Mucosa of descending colon (tissue), 3 donors: ENCODE data around the gene GCSAM. TPM values are rescaled to one million over a fixed set of nuclear protein-coding genes. Genes with fewer than 3 reads are reported as not detected.
"Not testable (repeated sequence)": the region's sequence is repeated elsewhere in the genome, so short reads cannot be mapped to it uniquely, and the experiment has no call there.

Experiments used
- ATAC-seq: fragments of 200-7000 bp; cut with Tn5 transposase; one replicate; pipeline ENCODE4 v1.9.1; 2020; ENCODE audit warnings: mild to moderate bottlenecking, moderate library complexity
- DNase-seq, 3 donors: peaks; one replicate each; pipeline ENCODE4 v3.0.0-alpha.2; 2020
- H3K36me3 ChIP-seq: fragments of 200-600 bp; one replicate; pipeline ENCODE4 v1.8.0; 2021; ENCODE audit warnings: low read depth, mild to moderate bottlenecking
- H3K4me1 ChIP-seq: fragments of 200-600 bp; one replicate; pipeline ENCODE4 v1.8.0; 2021; ENCODE audit warnings: low read depth, mild to moderate bottlenecking
- H3K4me3 ChIP-seq: fragments of 200-600 bp; one replicate; pipeline ENCODE4 v1.8.0; 2021; ENCODE audit warnings: mild to moderate bottlenecking
- H3K9me3 ChIP-seq: fragments of 200-600 bp; one replicate; pipeline ENCODE4 v1.8.0; 2021; ENCODE audit warnings: mild to moderate bottlenecking
- intact Hi-C, 2 donors: fragments of 100-400 bp; cut with DNase I in 1 of 2; cut with micrococcal nuclease in 1 of 2; formaldehyde crosslinking; loops; one replicate each; pipeline versions ENCODE4 v1.11.0 to v1.11.1; 2022; cut with DNase I, micrococcal nuclease
- microRNA-seq: library from miRNA; unstranded; fragments of <30 nt; microRNA quantifications from one replicate; pipeline ENCODE4, GENCODE V29; 2019
- total RNA-seq, 3 donors: library from RNA; stranded (reverse); fragmentation: NEBNext Ultra II Directional in 2 of 3; extraction: Animal tissue kit (Norgen Biotek cat#: 25700) in 2 of 3; gene quantifications; one replicate each; pipeline versions ENCODE4 v1.2.1 to v1.2.4, GENCODE V29; 2021 to 2023
- TF ChIP-seq, protein P1 (sequence below): fragments of 200-600 bp; IDR thresholded peaks from one replicate; pipeline ENCODE4 v1.8.0; 2022; ENCODE audit warnings: antibody characterized with exemption, mild to moderate bottlenecking
- donor health status: DM: no; HTN: no; CAD: no; lungs with moderate emphysema.
- donor health status: DM: no; HTN: no; CAD: no.
- donor health status: DM: no; HTN: yes; CAD: no.

GCSAM gene
- total RNA-seq, 3 donors from 2014 or later, result 0.36 to 0.41 TPM; not detected in 1

DNA sequence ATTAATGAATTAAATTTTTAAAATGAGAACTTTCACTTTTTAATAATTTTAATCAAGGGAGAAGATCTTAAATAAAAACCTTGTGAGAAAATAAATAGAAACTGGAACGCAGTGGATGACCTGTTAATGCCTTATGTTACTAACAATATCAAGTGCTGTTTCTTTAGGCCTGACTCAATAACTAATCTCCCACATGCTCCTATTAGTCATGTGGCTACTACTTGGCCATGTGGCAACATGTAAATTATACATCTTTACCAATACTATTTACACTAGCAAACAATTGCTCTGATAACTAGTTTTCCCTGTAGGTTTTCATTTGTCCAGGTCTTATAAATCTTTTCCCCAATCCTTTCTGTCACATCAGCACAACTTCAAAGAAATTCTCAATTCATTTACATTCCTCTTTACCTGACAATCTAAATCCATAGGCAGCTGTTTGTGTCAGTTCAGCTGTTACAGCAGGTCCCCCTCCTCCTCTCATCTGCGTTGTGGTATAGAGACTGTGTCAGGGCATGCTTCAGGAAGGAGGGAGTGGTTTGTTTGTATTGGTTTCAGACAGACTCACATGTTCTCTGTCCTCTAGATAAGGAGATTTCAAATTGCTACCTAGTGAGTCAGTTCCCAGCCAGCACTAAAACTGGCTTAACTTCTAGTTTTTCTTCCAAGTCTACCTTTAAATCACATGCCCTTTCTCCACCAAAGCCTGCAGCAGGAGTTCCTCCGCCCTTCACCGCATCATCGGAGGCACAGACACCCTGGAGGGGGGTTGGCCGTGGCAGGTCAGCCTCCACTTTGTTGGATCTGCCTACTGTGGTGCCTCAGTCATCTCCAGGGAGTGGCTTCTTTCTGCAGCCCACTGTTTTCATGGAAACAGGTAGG lies 58.2 kb downstream of the GCSAM start:
- H3K4me1 ChIP-seq, result peaks cover 27% of the 10 kb centered on the region
- H3K9me3 ChIP-seq, result no peaks in the 10 kb centered on the region
- no peaks in the 10 kb centered on the region for H3K36me3 ChIP-seq
- TF ChIP-seq, protein P1, sequence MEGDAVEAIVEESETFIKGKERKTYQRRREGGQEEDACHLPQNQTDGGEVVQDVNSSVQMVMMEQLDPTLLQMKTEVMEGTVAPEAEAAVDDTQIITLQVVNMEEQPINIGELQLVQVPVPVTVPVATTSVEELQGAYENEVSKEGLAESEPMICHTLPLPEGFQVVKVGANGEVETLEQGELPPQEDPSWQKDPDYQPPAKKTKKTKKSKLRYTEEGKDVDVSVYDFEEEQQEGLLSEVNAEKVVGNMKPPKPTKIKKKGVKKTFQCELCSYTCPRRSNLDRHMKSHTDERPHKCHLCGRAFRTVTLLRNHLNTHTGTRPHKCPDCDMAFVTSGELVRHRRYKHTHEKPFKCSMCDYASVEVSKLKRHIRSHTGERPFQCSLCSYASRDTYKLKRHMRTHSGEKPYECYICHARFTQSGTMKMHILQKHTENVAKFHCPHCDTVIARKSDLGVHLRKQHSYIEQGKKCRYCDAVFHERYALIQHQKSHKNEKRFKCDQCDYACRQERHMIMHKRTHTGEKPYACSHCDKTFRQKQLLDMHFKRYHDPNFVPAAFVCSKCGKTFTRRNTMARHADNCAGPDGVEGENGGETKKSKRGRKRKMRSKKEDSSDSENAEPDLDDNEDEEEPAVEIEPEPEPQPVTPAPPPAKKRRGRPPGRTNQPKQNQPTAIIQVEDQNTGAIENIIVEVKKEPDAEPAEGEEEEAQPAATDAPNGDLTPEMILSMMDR, result no peak
- peak; percentile 71 to 73 (median 73) for DNase-seq
- intact Hi-C loops, result no loop called here
- ATAC-seq, result peak; percentile 98
- no peak overlapping the region for H3K4me3 ChIP-seq

DNA sequence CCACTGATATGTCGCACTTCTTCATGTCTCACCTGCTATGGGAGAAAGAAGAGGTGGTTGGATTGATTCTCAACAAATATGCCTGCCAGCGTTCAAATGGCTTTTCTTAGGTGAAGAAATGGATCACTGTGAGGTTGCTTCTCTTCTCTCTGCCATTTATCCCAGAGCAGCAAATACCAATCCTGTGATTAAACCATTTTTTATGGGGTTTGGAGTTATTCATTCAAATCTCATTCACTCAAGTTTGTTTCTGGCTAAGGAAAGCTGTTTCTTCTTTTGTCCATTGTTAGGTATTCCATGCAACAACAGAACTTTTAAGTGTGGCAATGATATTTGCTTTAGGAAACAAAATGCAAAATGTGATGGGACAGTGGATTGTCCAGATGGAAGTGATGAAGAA lies 59.0 kb downstream of the GCSAM start:
- intact Hi-C loops, result no loop called here
- no peak for ATAC-seq
- DNase-seq, result no peak

DNA sequence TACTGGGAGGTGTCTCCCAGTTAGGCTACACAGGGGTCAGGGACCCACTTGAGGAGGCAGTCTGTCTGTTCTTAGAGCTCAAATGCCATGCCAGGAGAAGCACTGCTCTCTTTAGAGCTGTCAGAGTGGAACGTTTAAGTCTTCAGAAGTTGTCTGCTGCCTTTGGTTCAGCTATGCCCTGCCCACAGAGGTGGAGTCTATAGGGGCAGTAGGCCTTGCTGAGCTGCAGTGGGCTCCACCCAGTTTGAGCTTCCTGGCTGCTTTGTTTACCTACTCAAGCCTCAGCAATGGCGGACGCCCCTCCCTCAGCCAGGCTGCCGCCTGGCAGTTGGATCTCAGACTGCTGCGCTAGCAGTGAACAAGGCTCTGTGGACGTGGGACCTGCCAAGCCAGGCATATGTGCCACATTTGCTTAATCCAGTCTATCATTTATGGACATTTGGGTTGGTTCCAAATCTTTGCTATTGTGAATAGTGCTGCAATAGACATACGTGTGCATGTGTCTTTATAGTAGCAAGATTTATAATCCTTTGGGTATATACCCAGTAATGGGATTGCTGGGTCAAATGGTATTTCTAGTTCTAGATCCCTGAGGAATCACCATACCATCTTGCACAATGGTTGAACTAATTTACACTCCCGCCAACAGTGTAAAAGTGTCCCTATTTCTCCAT lies 60.5 kb downstream of the GCSAM start:
- intact Hi-C loops, H3K36me3 ChIP-seq, H3K9me3 ChIP-seq, H3K4me3 ChIP-seq: not testable (repeated sequence)
- DNase-seq (peak; percentile 83 to 87 (median 85)), ATAC-seq (peak; percentile 52)
- H3K4me1 ChIP-seq, result peaks cover 27% of the 10 kb centered on the region

More for the DNA sequence above, 59.0 kb downstream of the GCSAM start:
- TF ChIP-seq, protein P1, result no peak
- no peaks in the 10 kb centered on the region for H3K36me3 ChIP-seq
- H3K9me3 ChIP-seq, result no peaks in the 10 kb centered on the region
- peaks cover 27% of the 10 kb centered on the region for H3K4me1 ChIP-seq
- no peak overlapping the region for H3K4me3 ChIP-seq

Small RNA genes lying within 50 kb of the gene (microRNA-seq; reads per million reads assigned to microRNA genes)
- not detected for gene MIR567

Other genes starting within 250 kb of the GCSAM start
- gene ABHD10, start 154.2 kb downstream of the GCSAM start, total RNA-seq, result 10 to 100 TPM; 19.9 to 26.3 (median 22.4) TPM
- gene TAGLN3, start 134.3 kb downstream of the GCSAM start, total RNA-seq, result 10 to 100 TPM in 1 of 3 donors, under 1 TPM in 2; 0.27 to 14.7 (median 0.49) TPM
- gene TMPRSS7, start 98.5 kb downstream of the GCSAM start, total RNA-seq, result under 1 TPM in 1 of 3 donors, not detected in 2; 0.12 TPM
- gene C3orf52, start 46.9 kb downstream of the GCSAM start, total RNA-seq, result 10 to 100 TPM; 22.6 to 49.9 (median 36.3) TPM
- gene SLC9C1, start 161.0 kb upstream of the GCSAM start, total RNA-seq, result under 1 TPM; 0.34 to 0.96 (median 0.51) TPM
- gene CD200, start 199.9 kb upstream of the GCSAM start, total RNA-seq, result 1 to 10 TPM; 3.3 to 6.4 (median 3.9) TPM